Immature natural killer cell (primary cell): ENCODE data around the gene ZDHHC14. TPM values are rescaled to one million over a fixed set of nuclear protein-coding genes. Genes with fewer than 3 reads are reported as not detected.

Experiments
- DNase-seq, 3 donors: peaks; one replicate each; pipeline ENCODE4 v3.0.0; 2022; ENCODE audit warnings: mixed read lengths in 1 of 3
- H3K27ac Mint-ChIP-seq, 6 donors: one replicate each; pipeline ENCODE4 v1.8.0; 2020; ENCODE audit warnings: mixed read lengths in 6 of 6, mild to moderate bottlenecking in 5 of 6, inconsistent platforms in 4 of 6, moderate library complexity in 3 of 6
- H3K27me3 Mint-ChIP-seq, 3 donors: one replicate each; pipeline ENCODE4 v1.8.0; 2020 to 2021; ENCODE audit warnings: low read depth in 3 of 3, mild to moderate bottlenecking in 3 of 3, mixed read lengths in 3 of 3, moderate library complexity in 3 of 3, inconsistent platforms in 1 of 3
- H3K36me3 Mint-ChIP-seq, 3 donors: one replicate each; pipeline ENCODE4 v1.8.0; 2020; ENCODE audit warnings: mixed read lengths in 3 of 3, inconsistent platforms in 2 of 3, mild to moderate bottlenecking in 2 of 3
- H3K4me1 Mint-ChIP-seq, 2 donors: one replicate each; pipeline ENCODE4 v1.8.0; 2020; ENCODE audit warnings: inconsistent platforms in 2 of 2, mild to moderate bottlenecking in 2 of 2, mixed read lengths in 2 of 2, moderate library complexity in 1 of 2
- H3K4me3 Mint-ChIP-seq, 5 donors: one replicate each; pipeline ENCODE4 v1.8.0; 2020; ENCODE audit warnings: mild to moderate bottlenecking in 5 of 5, mixed read lengths in 5 of 5, inconsistent platforms in 3 of 5, moderate library complexity in 3 of 5
- H3K9me3 Mint-ChIP-seq, 6 donors: one replicate each; pipeline ENCODE4 v1.8.0; 2020; ENCODE audit warnings: mild to moderate bottlenecking in 6 of 6, mixed read lengths in 6 of 6, inconsistent platforms in 4 of 6, moderate library complexity in 3 of 6
- polyA plus RNA-seq, 3 donors: library from polyadenylated mRNA; unstranded; fragments of 300-500 nt; fragmentation: Illumina TruSeq; gene quantifications; one replicate each; pipeline ENCODE4 v1.2.3, GENCODE V29; 2021

ZDHHC14 gene
- polyA plus RNA-seq, 3 donors from 2014 or later = 3.1 to 4.2 (median 3.4) TPM

DNA sequence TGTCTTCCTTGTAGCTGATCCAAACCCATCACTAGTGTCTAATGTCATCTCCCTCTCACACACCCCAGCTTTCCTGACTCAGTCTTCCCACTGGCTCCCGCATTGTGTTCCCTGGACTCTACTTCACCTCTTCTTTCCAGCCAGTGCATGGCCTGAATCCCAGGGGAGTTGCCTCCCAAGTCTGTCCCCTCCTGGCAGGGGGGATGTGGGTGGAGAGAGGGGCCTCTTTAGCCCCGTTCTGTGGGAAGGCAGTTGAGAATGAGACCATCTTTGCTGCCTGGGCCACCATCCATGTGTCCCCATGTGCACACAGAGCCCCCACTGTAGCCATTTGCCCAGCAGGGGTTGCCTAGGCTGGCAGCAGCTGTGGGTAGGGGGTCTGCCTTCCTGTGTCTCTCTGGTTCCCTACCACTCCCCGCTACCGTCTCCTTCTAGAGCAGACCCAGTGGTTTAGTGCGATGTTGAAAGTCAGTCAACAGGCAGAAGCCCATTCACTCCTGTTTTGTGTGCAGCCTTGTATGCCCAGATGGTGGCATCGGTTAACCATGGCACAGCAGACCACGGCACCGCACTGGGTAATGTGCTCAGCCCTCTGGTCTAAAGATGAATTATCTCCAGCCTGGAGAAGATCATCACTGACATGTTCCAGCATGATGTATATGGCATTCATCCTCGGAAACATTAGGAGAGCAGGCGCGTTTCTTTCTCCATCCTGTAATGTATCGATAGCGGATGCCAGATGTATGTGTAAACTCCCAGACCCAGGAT, 263.2 kb downstream of the ZDHHC14 start:
- H3K4me3 Mint-ChIP-seq = no peak overlapping the region
- no peak overlapping the region for H3K27ac Mint-ChIP-seq
- H3K36me3 Mint-ChIP-seq = peaks cover 14 to 20% (median 20%) of the 10 kb centered on the region in 3 donors
- no peak for DNase-seq
- peaks cover 10 to 12% of the 10 kb centered on the region in 2 donors for H3K4me1 Mint-ChIP-seq
- no peaks in the 10 kb centered on the region for H3K9me3 Mint-ChIP-seq
- H3K27me3 Mint-ChIP-seq = peaks cover 0 to 4% (median 4%) of the 10 kb centered on the region in 3 donors

DNA sequence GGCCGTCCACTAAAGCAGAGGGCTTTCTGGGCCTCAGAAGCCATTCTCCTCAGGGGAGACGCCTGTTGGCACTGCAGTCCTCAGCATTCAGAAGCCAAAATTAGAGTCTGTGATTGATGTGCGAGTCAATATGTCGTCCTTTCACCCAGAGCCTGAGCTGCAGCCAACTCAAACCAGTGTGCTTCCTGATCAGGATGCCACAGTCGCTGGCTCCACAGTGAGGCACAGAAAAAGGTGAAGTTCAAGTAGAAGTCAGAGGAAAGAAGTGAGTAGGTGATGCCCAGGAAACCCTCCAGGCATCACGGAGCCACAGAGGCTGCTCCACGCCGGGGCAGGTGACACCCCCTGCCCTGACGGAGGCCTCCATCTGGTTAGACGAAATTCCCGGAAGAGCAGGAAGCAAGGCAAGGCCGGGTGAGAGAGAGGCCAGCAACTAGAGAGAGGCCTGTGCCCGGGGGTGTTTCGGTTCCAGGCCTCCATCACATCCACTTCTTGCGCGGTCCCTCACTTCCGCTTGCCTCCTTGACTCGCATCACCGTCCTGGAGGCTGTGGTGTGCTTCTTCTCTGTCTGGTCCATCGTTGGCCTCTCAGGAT, 264.3 kb downstream of the ZDHHC14 start:
- Mint-ChIP-seq H3K27ac (no peak overlapping the region), H3K36me3 (peaks cover 14 to 20% (median 20%) of the 10 kb centered on the region in 3 donors), H3K27me3 (peaks cover 0 to 6% (median 4%) of the 10 kb centered on the region in 3 donors), H3K9me3 (no peaks in the 10 kb centered on the region), H3K4me1 (peaks cover 10 to 12% of the 10 kb centered on the region in 2 donors), H3K4me3 (no peak overlapping the region)
- no peak for DNase-seq

DNA sequence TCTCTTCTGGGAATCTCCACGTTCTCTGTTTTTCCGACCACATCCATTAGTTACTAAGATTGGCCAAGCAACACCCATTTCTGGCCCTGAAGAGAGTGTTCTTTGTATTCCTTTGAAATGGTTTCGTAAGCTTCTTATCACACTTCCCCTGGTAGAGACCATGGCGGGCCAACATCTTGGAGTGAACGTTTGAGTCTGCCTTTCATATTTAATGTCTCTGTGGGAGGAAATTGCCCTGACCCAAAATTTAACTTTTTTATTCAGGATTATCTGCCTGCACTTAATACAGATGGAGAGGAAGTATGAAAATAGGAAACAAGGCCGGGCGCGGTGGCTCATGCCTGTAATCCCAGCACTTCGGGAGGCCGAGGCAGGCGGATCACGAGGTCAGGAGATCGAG, 265.0 kb downstream of the ZDHHC14 start:
- Mint-ChIP-seq H3K9me3 (no peaks in the 10 kb centered on the region), H3K36me3 (peaks cover 14 to 20% (median 20%) of the 10 kb centered on the region in 3 donors), H3K4me1 (peaks cover 10 to 12% of the 10 kb centered on the region in 2 donors), H3K27me3 (peaks cover 0 to 6% (median 4%) of the 10 kb centered on the region in 3 donors), H3K4me3 (no peak overlapping the region), H3K27ac (peak overlapping the region in 1 of 6 donors; percentile 62)
- no peak for DNase-seq

DNA sequence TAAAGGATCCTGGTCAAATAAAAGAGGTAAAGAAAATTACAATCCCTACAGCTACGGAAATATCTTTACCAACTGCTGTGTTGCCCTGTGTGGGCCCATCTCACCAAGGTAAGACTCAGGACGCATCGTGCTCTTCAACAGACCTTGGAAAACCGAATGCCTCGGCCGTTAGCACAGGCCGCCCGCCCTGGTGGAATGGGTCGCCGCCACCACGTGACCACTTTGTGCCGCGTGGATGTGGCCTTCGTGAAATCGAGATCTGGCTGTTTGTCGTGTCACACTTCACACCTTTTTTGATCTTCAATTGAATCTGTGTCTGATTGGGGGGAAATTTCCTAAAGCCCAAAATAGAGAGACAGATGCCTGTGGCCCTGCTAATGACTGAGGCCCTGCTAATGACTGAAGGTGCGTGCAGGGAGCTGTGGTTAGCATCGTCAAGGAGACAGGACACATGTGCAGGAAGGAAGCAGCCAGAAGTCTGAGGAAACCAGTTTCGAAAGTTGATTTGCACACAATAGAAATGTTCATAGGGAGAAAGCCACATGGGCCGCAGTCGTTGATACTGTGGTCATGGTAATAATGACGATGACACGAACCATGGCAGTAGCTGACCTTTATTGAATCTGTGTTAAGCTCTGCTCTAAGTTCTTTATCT, 266.4 kb downstream of the ZDHHC14 start:
- Mint-ChIP-seq H3K27ac (peak overlapping the region in 3 of 6 donors; percentile 9 to 42 (median 10)), H3K9me3 (no peaks in the 10 kb centered on the region), H3K36me3 (peaks cover 14 to 20% (median 20%) of the 10 kb centered on the region in 3 donors), H3K4me1 (peaks cover 10 to 12% of the 10 kb centered on the region in 2 donors), H3K27me3 (peaks cover 0 to 6% (median 4%) of the 10 kb centered on the region in 3 donors), H3K4me3 (no peak overlapping the region)
- DNase-seq = peak in 2 of 3 donors; percentile 1 to 6

DNA sequence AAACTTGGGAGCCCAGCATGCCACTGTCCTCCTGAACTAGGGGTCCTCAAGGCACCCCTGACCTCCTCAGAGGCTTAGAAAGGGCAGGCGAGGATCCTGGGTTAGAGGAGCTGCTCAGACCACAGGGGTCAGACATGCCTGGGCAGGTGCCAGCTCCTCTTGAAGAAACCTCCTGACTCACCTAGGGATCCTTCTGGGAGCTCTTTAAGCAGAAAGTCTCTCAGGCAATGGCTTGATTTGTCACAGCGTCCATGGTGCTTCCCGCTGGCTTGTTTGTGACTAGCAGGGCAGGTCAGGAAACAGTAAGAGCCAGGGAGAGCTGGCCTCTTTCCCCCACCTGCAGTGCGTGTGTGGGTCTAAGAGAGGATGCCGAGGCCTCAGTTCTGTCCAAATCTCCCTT, 267.6 kb downstream of the ZDHHC14 start:
- peaks cover 10 to 12% of the 10 kb centered on the region in 2 donors for H3K4me1 Mint-ChIP-seq
- H3K27me3 Mint-ChIP-seq = peaks cover 0 to 6% (median 4%) of the 10 kb centered on the region in 3 donors
- no peak overlapping the region for H3K27ac Mint-ChIP-seq
- no peak for DNase-seq
- peaks cover 14 to 27% (median 20%) of the 10 kb centered on the region in 3 donors for H3K36me3 Mint-ChIP-seq
- no peaks in the 10 kb centered on the region for H3K9me3 Mint-ChIP-seq
- H3K4me3 Mint-ChIP-seq = no peak overlapping the region

DNA sequence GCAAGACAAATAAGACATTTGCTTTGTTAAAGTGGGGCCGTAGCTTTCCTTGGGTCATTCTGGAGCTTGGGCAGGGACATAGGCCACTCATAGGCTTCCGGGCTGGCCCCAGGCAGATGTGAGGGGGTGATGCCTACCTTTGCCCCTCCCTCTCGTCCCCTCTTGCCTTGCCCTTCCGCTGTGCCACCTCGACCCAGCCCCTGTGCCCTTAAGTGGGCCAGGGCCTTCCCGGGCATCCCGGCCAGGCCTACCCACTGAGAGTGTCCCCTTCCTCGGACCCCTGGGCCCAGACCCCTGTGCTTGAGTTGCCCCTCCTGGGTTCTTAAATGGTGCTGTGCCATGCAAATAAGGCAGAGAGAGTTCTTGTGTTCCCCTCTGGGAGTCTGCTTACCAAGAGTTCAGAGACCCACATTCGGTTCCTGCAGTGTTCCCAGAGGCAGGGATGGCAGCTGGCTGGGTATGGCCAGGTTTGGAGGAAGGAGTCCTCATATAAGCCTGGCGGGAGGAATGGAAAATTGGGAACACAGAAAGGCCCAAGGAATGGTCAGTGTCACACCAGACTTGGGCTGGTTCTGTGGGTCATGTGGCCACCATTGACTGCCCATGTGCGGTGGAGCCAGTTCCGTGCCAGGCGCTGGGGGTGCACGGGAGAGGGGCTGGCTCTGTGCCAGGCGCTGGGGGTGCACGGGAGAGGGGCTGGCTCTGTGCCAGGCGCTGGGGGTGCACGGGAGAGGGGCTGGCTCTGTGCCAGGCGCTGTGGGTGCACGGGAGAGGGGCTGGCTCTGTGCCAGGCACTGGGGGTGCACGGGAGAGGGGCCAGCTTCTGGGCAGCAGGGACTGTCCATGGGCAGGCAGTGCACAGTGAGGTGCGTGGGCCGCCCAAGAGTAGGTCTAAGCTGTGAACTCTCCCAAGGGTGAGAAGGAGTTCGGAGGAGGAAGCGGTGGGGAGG, 268.6 kb downstream of the ZDHHC14 start:
- Mint-ChIP-seq H3K4me3 (no peak overlapping the region), H3K36me3 (peaks cover 14 to 25% (median 24%) of the 10 kb centered on the region in 3 donors), H3K4me1 (peaks cover 10 to 12% of the 10 kb centered on the region in 2 donors), H3K27ac (no peak overlapping the region), H3K27me3 (peaks cover 0 to 6% (median 4%) of the 10 kb centered on the region in 3 donors), H3K9me3 (no peaks in the 10 kb centered on the region)
- DNase-seq = no peak

DNA sequence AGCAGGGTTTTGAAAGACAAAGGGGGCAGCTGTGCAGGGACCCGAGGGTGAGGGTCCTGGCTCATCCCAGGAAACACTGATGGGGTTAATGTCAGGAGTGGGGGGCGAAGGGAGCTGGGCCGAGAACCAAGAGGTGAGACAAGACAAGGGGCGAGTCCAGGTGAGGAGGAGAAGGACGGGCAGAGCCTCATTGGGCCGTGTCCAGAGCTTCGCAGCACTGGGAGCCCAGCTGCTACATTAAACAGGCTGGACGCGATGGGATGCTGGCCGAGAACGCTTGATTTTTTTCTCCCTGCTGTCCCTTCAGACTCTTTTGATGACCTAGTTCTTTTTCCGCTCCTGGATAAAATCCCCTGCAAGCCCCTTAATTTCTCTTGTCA, 269.3 kb downstream of the ZDHHC14 start:
- Mint-ChIP-seq H3K4me1 (peaks cover 10 to 12% of the 10 kb centered on the region in 2 donors), H3K27ac (no peak overlapping the region), H3K4me3 (no peak overlapping the region), H3K27me3 (peaks cover 0 to 6% (median 4%) of the 10 kb centered on the region in 3 donors), H3K9me3 (no peaks in the 10 kb centered on the region), H3K36me3 (peaks cover 18 to 28% (median 24%) of the 10 kb centered on the region in 3 donors)
- DNase-seq = no peak

DNA sequence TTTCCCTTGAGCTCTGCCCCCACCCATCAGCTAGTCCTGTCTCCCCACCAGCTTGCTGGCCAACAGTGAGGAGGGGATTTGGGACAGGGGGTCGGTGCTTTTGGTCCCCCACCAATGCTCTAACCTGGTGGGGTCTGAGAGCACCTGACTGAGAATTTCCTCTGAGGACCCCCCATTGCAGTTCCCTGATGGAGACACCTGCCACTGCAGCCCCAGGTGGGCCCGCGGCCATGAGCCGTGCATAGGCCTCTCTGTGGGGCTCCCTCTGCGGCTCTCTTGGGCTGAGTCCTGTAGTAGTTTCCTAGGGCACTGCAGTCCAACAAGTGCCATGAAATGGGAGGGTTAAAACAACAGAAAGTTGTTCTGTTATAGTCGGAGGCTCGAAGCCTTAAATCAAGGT, 269.8 kb downstream of the ZDHHC14 start:
- Mint-ChIP-seq H3K36me3 (peaks cover 22 to 31% (median 26%) of the 10 kb centered on the region in 3 donors), H3K9me3 (no peaks in the 10 kb centered on the region), H3K4me1 (peaks cover 10 to 12% of the 10 kb centered on the region in 2 donors), H3K4me3 (no peak overlapping the region), H3K27me3 (peaks cover 0 to 6% (median 2%) of the 10 kb centered on the region in 3 donors), H3K27ac (no peak overlapping the region)
- no peak for DNase-seq

DNA sequence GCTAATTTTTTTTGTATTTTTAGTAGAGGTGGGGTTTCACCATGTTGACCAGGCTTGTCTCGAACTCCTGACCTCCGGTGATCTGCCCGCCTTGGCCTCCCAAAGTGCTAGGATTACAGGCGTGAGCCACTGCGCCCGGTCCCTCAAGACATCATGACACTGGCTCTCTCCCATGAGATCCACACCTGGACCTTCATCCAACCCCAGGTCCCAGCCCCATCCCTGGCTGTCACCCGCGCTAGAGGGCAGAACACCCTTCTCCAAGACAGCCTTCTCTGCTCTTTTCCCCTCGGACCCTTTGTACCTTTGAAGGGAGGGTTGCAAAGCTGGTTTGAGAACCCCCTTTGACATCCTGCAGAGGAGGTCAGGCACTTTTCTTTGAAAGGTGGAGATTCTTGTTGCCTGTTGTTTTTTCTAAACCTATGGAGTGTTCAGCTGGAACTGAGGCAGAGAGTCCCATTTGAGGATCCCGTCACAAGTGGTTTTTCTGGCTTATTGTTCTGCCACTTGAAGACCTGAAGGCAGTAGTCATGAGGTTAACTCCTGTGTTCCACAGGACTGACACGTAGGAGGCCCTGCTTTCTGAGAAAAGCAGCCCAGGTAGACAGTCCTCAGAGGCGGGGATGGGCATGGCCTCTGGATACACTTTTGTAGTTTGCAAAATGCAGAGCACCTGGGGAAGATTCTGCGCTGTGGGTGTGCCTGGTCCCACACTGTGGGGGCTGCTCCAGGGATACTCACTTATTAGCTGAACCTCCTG, 270.9 kb downstream of the ZDHHC14 start:
- Mint-ChIP-seq H3K27me3 (peaks cover 0 to 2% (median 1%) of the 10 kb centered on the region in 3 donors), H3K9me3 (no peaks in the 10 kb centered on the region), H3K36me3 (peaks cover 23 to 29% (median 24%) of the 10 kb centered on the region in 3 donors), H3K4me1 (peaks cover 10 to 12% of the 10 kb centered on the region in 2 donors), H3K27ac (no peak overlapping the region), H3K4me3 (no peak overlapping the region)
- no peak for DNase-seq

DNA sequence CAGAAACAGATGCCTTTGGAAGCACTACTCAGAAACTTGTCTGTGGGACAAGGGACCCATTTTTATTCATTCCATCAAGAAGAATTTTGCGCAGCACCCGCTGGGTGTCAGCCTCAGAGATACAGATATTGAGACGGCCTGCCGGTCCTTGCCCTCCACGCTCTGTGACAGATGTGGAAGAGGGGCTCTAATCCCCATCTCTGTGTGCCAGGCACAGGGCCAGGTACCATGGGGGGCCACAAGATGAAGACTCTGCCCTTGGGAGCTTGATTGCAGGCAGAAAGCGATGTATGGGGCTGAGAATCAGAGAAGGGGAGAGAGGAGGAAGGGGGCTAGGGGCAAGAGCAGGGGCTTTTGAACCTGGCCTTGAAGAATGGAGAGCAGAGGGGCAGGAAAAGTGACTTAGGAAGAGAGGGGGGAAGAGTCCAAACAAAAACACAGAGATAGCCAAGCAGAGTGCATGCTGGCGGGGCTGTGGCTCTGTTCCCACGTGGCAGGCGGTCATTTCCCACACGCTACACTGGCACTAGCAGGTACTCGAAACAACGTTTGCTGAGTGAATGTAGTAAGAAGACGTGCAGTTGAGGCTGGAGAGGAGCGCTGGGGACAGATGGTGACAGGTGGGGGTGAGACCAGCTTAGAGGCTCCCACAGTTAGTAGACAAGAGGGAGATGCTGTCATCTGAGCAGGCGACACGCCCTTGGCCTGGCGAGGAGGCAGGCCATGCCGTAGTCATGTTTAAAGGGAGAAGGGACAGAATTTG, 271.8 kb downstream of the ZDHHC14 start:
- H3K9me3 Mint-ChIP-seq = no peaks in the 10 kb centered on the region
- H3K36me3 Mint-ChIP-seq = peaks cover 17 to 29% (median 18%) of the 10 kb centered on the region in 3 donors
- peaks cover 0 to 1% (median 0%) of the 10 kb centered on the region in 3 donors for H3K27me3 Mint-ChIP-seq
- no peak overlapping the region for H3K4me3 Mint-ChIP-seq
- DNase-seq = no peak
- H3K4me1 Mint-ChIP-seq = peaks cover 3 to 4% of the 10 kb centered on the region in 2 donors
- H3K27ac Mint-ChIP-seq = no peak overlapping the region

DNA sequence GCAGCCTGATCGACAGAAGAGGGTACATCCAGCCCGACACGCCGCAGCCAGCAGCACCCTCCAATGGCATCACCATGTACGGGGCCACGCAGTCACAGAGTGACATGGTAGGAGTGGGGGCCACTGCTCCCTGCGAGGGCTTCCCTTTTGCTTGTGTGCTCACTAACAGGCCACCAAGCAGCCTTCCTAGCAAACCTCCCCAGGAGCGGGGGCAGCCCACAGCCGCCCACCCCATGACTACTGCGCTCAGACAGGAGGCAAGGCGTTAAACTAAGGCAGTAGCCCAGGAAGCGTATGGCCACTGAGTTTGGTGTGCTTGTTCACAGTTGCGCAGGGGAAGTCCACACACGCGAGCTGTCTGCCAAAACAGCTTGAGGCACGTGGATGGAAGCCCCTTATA, 272.5 kb downstream of the ZDHHC14 start:
- no peak for DNase-seq
- H3K9me3 Mint-ChIP-seq = no peaks in the 10 kb centered on the region
- no peak overlapping the region for H3K4me3 Mint-ChIP-seq
- peaks cover 14 to 26% (median 17%) of the 10 kb centered on the region in 3 donors for H3K36me3 Mint-ChIP-seq
- no peak overlapping the region for H3K27ac Mint-ChIP-seq
- no peaks in the 10 kb centered on the region for H3K4me1 Mint-ChIP-seq
- H3K27me3 Mint-ChIP-seq = peaks cover 0 to 1% (median 0%) of the 10 kb centered on the region in 3 donors

DNA sequence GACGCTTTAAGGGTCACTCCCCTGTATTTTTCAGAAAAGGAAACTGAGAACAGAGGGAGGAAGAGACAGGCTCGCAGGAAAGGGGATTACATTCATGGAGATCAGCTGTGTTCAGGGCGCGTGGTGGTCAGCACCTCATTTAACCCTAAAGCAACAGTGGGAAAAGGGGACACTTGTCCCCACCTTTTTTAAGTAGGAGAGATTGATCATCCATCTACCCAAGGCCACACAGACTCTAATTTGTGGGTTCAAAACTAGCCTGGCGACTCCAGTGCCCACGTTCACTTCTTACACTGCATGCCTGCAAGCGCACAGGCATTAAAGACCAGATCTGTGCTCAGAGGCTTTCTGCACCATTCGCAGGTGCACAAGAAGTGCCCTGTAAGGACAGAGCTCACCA, 274.1 kb downstream of the ZDHHC14 start:
- Mint-ChIP-seq H3K27ac (no peak overlapping the region), H3K27me3 (peaks cover 0 to under 1% (median 0%) of the 10 kb centered on the region in 3 donors), H3K4me3 (no peak overlapping the region), H3K4me1 (no peaks in the 10 kb centered on the region), H3K9me3 (no peaks in the 10 kb centered on the region), H3K36me3 (peaks cover 18 to 35% (median 24%) of the 10 kb centered on the region in 3 donors)
- no peak for DNase-seq
